ENCODE results near the gene HSPA1L. TPM values are rescaled to one million over a fixed set of nuclear protein-coding genes. Genes with fewer than 3 reads are reported as not detected.

The HSPA1L gene
- total and polyA plus RNA-seq, 4 donors, result 0.27 to 0.79 (median 0.47) TPM

DNA sequence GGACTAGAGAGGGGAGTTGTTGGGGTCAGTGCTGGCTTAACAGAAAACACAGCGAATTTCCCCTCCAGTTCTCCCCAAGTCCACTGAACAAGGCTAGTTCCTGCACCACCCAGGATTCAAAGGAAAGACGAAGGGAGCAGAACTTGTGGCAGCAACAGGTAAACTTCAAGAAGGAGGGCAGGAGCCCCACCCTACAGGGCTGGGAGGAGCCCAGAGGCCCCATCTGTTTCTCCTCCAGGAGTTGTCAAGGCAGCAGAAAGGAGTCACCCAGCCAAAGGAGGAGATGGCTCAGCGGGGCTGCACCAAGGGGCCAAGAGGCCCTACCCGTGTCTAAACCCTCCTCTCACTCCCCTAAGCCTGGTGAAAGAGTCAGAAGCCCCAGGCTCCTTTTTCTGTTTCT is 50.9 kb downstream of the HSPA1L start:
- H3K9ac ChIP-seq (ENCODE audit: low read depth in 1 of 2, low read length in 2 of 2), result no peak overlapping the region
- H3K9me3 ChIP-seq (ENCODE audit: control insufficient read depth in 4 of 4, low read length in 3 of 4), result no peaks in the 10 kb centered on the region
- H3K36me3 ChIP-seq (ENCODE audit: control insufficient read depth in 4 of 4, insufficient read depth in 3 of 4, low read depth in 1 of 4, low read length in 3 of 4), result no peaks in the 10 kb centered on the region
- H3K4me1 ChIP-seq (ENCODE audit: control insufficient read depth in 4 of 4, insufficient read depth in 4 of 4, low read length in 3 of 4), result no peaks in the 10 kb centered on the region
- H3K27ac ChIP-seq (ENCODE audit: low read depth in 1 of 2, low read length in 2 of 2), result no peak overlapping the region
- no peak for DNase-seq (ENCODE audit: low spot score)
- no peak overlapping the region for H3K4me3 ChIP-seq (ENCODE audit: low read depth in 1 of 3, low read length in 3 of 3)
- WGBS, result 89% methylated on average over 4 of the region's 4 CpGs
- TF ChIP-seq HNF4G (IDR thresholded peaks at IDR 0.05) (no peak), GABPA (IDR thresholded peaks at IDR 0.05 in 1 of 2, conservative IDR thresholded peaks at IDR 0.05 in 1 of 2) (no peak), YY1 (IDR thresholded peaks at IDR 0.05) (no peak), SP1 (IDR thresholded peaks at IDR 0.05) (no peak), TAF1 (conservative IDR thresholded peaks at IDR 0.05) (no peak), RAD21 (IDR thresholded peaks at IDR 0.05) (no peak), FOXA1 (IDR thresholded peaks at IDR 0.05) (no peak), EGR1 (IDR thresholded peaks at IDR 0.05; ENCODE audit: low read depth in 2 of 2) (no peak), FOXA2 (IDR thresholded peaks at IDR 0.05) (no peak), HNF4A (conservative IDR thresholded peaks at IDR 0.05) (no peak), NR2F2 (IDR thresholded peaks at IDR 0.05) (no peak), RXRA (IDR thresholded peaks at IDR 0.05) (no peak), JUND (IDR thresholded peaks at IDR 0.05) (no peak)
- TF ChIP-seq, protein P1, sequence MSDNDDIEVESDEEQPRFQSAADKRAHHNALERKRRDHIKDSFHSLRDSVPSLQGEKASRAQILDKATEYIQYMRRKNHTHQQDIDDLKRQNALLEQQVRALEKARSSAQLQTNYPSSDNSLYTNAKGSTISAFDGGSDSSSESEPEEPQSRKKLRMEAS (IDR thresholded peaks at IDR 0.05), result no peak
- TF ChIP-seq, protein P2, sequence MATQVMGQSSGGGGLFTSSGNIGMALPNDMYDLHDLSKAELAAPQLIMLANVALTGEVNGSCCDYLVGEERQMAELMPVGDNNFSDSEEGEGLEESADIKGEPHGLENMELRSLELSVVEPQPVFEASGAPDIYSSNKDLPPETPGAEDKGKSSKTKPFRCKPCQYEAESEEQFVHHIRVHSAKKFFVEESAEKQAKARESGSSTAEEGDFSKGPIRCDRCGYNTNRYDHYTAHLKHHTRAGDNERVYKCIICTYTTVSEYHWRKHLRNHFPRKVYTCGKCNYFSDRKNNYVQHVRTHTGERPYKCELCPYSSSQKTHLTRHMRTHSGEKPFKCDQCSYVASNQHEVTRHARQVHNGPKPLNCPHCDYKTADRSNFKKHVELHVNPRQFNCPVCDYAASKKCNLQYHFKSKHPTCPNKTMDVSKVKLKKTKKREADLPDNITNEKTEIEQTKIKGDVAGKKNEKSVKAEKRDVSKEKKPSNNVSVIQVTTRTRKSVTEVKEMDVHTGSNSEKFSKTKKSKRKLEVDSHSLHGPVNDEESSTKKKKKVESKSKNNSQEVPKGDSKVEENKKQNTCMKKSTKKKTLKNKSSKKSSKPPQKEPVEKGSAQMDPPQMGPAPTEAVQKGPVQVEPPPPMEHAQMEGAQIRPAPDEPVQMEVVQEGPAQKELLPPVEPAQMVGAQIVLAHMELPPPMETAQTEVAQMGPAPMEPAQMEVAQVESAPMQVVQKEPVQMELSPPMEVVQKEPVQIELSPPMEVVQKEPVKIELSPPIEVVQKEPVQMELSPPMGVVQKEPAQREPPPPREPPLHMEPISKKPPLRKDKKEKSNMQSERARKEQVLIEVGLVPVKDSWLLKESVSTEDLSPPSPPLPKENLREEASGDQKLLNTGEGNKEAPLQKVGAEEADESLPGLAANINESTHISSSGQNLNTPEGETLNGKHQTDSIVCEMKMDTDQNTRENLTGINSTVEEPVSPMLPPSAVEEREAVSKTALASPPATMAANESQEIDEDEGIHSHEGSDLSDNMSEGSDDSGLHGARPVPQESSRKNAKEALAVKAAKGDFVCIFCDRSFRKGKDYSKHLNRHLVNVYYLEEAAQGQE (IDR thresholded peaks at IDR 0.05), result no peak
- TF ChIP-seq, protein P3, sequence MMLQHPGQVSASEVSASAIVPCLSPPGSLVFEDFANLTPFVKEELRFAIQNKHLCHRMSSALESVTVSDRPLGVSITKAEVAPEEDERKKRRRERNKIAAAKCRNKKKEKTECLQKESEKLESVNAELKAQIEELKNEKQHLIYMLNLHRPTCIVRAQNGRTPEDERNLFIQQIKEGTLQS (IDR thresholded peaks at IDR 0.05), result no peak
- TF ChIP-seq, protein P4, sequence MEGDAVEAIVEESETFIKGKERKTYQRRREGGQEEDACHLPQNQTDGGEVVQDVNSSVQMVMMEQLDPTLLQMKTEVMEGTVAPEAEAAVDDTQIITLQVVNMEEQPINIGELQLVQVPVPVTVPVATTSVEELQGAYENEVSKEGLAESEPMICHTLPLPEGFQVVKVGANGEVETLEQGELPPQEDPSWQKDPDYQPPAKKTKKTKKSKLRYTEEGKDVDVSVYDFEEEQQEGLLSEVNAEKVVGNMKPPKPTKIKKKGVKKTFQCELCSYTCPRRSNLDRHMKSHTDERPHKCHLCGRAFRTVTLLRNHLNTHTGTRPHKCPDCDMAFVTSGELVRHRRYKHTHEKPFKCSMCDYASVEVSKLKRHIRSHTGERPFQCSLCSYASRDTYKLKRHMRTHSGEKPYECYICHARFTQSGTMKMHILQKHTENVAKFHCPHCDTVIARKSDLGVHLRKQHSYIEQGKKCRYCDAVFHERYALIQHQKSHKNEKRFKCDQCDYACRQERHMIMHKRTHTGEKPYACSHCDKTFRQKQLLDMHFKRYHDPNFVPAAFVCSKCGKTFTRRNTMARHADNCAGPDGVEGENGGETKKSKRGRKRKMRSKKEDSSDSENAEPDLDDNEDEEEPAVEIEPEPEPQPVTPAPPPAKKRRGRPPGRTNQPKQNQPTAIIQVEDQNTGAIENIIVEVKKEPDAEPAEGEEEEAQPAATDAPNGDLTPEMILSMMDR (IDR thresholded peaks at IDR 0.05; ENCODE audit: low read depth, low read length, missing input control), result no peak
- TF ChIP-seq, protein P5, sequence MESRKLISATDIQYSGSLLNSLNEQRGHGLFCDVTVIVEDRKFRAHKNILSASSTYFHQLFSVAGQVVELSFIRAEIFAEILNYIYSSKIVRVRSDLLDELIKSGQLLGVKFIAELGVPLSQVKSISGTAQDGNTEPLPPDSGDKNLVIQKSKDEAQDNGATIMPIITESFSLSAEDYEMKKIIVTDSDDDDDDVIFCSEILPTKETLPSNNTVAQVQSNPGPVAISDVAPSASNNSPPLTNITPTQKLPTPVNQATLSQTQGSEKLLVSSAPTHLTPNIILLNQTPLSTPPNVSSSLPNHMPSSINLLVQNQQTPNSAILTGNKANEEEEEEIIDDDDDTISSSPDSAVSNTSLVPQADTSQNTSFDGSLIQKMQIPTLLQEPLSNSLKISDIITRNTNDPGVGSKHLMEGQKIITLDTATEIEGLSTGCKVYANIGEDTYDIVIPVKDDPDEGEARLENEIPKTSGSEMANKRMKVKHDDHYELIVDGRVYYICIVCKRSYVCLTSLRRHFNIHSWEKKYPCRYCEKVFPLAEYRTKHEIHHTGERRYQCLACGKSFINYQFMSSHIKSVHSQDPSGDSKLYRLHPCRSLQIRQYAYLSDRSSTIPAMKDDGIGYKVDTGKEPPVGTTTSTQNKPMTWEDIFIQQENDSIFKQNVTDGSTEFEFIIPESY (IDR thresholded peaks at IDR 0.05), result no peak
- H3K27me3 ChIP-seq (ENCODE audit: control insufficient read depth in 4 of 4, insufficient read depth in 4 of 4, low read length in 3 of 4), result no peaks in the 10 kb centered on the region
